K562 (cell line): ENCODE results near the gene CAPZB. TPM values are rescaled to one million over a fixed set of nuclear protein-coding genes. Genes with fewer than 3 reads are reported as not detected.

Source experiments
- CBFA2T2 ChIP-seq: fragments of 450-650 bp; conservative IDR thresholded peaks from 2 replicates; pipeline ENCODE4 v1.6.1; 2017; ENCODE audit warnings: mild to moderate bottlenecking
- CHD4 ChIP-seq: fragments of 200-600 bp; sonication (generic); IDR thresholded peaks from 3 replicates; pipeline ENCODE4 v1.6.1; 2012; ENCODE audit warnings: low read depth, mild to moderate bottlenecking, mixed read lengths, low read length, inconsistent platforms; ENCODE audit not compliant: insufficient read depth, insufficient replicate concordance, poor library complexity, severe bottlenecking
- CREB3L1 ChIP-seq: fragments of 450-650 bp; IDR thresholded peaks from 2 replicates; pipeline ENCODE4 v1.6.1; 2014; ENCODE audit warnings: low read depth, mild to moderate bottlenecking, moderate library complexity, borderline replicate concordance
- ESRRA ChIP-seq: fragments of 450-650 bp; IDR thresholded peaks from 2 replicates; pipeline ENCODE4 v1.6.1; 2014; ENCODE audit warnings: low read depth, mild to moderate bottlenecking, moderate library complexity, borderline replicate concordance
- FUS ChIP-seq: fragments of 200-400 bp; formaldehyde crosslinking; optimal IDR thresholded peaks from 2 replicates; pipeline ENCODE3; 2017; ENCODE audit warnings: low read depth, low read length
- GTF2B ChIP-seq: IDR thresholded peaks from 2 replicates; pipeline ENCODE4 v1.6.1; 2011; ENCODE audit not compliant: insufficient read length; ENCODE audit errors: extremely low read depth
- HMG20A ChIP-seq: fragments of 450-650 bp; formaldehyde crosslinking; conservative IDR thresholded peaks from 2 replicates; pipeline ENCODE4 v1.4.0; 2020; ENCODE audit warnings: mild to moderate bottlenecking, mixed read lengths
- KLF13 ChIP-seq: fragments of 450-650 bp; IDR thresholded peaks from 2 replicates; pipeline ENCODE4 v1.6.1; 2016; ENCODE audit warnings: missing genetic modification characterization, low read depth, mild to moderate bottlenecking, missing compliant biosample characterization, moderate library complexity, borderline replicate concordance
- LARP7 ChIP-seq: fragments of 450-650 bp; IDR thresholded peaks from 2 replicates; pipeline ENCODE4 v1.6.1; 2016
- MAX ChIP-seq: sonication (generic); formaldehyde crosslinking; IDR thresholded peaks from 2 replicates; pipeline ENCODE4 v1.9.0; 2022; ENCODE audit warnings: mild to moderate bottlenecking, missing genetic modification reagents
- MBD1 ChIP-seq: fragments of 250-450 bp; sonication (Bioruptor Pico); IDR thresholded peaks from 2 replicates; pipeline ENCODE4 v1.8.0; 2022; ENCODE audit warnings: inconsistent platforms
- MED1 ChIP-seq: sonication (generic); formaldehyde crosslinking; IDR thresholded peaks from 2 replicates; pipeline ENCODE4 v1.8.1; 2023; ENCODE audit warnings: missing genetic modification reagents, borderline replicate concordance
- NFE2 ChIP-seq: IDR thresholded peaks from 2 replicates; pipeline ENCODE4 v1.6.1; 2014; ENCODE audit warnings: antibody characterized with exemption, low read depth
- NUFIP1 ChIP-seq: fragments of 450-650 bp; IDR thresholded peaks from 2 replicates; pipeline ENCODE4 v1.6.1; 2018; ENCODE audit not compliant: partially characterized antibody
- SMARCA4 ChIP-seq: fragments of 450-650 bp; IDR thresholded peaks from 2 replicates; pipeline ENCODE4 v1.6.1; 2016
- SMARCA5 ChIP-seq: fragments of 450-650 bp; IDR thresholded peaks from 2 replicates; pipeline ENCODE4 v1.6.1; 2016
- SNIP1 ChIP-seq: fragments of 450-650 bp; IDR thresholded peaks from 2 replicates; pipeline ENCODE4 v1.7.1; 2017; ENCODE audit warnings: low read depth, mild to moderate bottlenecking
- USF2 ChIP-seq: sonication (generic); formaldehyde crosslinking; IDR thresholded peaks from 2 replicates; pipeline ENCODE4 v1.5.0; 2020; ENCODE audit warnings: missing genetic modification reagents
- XRCC5 ChIP-seq: fragments of 200-400 bp; formaldehyde crosslinking; IDR thresholded peaks from 2 replicates; pipeline ENCODE4 v1.6.1; 2017; ENCODE audit warnings: low read depth, mild to moderate bottlenecking, low read length
- ZNF12 ChIP-seq: sonication (generic); formaldehyde crosslinking; IDR thresholded peaks from 2 replicates; pipeline ENCODE4 v1.4.0; 2020; ENCODE audit warnings: mild to moderate bottlenecking, missing genetic modification reagents
- ZNF146 ChIP-seq: IDR thresholded peaks from one replicate; pipeline ENCODE4 v1.6.1; 2018; ENCODE audit warnings: missing compliant biosample characterization; ENCODE audit not compliant: unreplicated experiment
- ZNF174 ChIP-seq: fragments of 250-450 bp; sonication (Bioruptor Pico); IDR thresholded peaks from 2 replicates; pipeline ENCODE4 v1.4.0; 2020; ENCODE audit warnings: mild to moderate bottlenecking
- ZNF263 ChIP-seq: sonication (generic); formaldehyde crosslinking; IDR thresholded peaks from 2 replicates; pipeline ENCODE4 v1.8.0; 2022; ENCODE audit warnings: mild to moderate bottlenecking, missing genetic modification reagents, borderline replicate concordance
- ZNF511 ChIP-seq: sonication (generic); formaldehyde crosslinking; IDR thresholded peaks from 2 replicates; pipeline ENCODE4 v1.8.0; 2022; ENCODE audit warnings: mild to moderate bottlenecking, missing genetic modification reagents
- polyA plus RNA-seq, 8 experiments: library from polyadenylated mRNA; depleted of rRNA in 4 of 8; stranded (reverse) in 5 of 8; unstranded in 3 of 8; fragments of >200 nt; fragmentation: Nextera tagmentation in 2 of 8; fragmentation: Illumina TruSeq in 1 of 8; extraction: Ambion mirVana in 2 of 8; extraction: Trizol in 1 of 8; gene quantifications; 2 replicates each; pipeline versions ENCODE4 v1.2.1 to v1.2.3, GENCODE V29; 2011 to 2014; ENCODE audit warnings: inconsistent platforms in 1 of 8, missing spikeins in 1 of 8
- total RNA-seq, 7 experiments: library from RNA; depleted of rRNA in 6 of 7; stranded (reverse); fragments of >200 nt in 6 of 7; fragmentation: Illumina TruSeq in 2 of 7; extraction: Trizol in 2 of 7; gene quantifications; 2 replicates each; pipeline versions ENCODE4 v1.2.1 to v1.2.3, GENCODE V29; 2011 to 2021; ENCODE audit warnings: low replicate concordance in 1 of 7

Gene CAPZB
- total and polyA plus RNA-seq, 9 of the 15 experiments (the other 6 are each of a cell fraction or from before 2014, with no cell fraction given) = 57.6 to 297 (median 125) TPM

- no peak for TF ChIP-seq LARP7
- no peak for TF ChIP-seq XRCC5
- TF ChIP-seq NFE2 = peak; percentile 90
- TF ChIP-seq SMARCA5 = no peak
- TF ChIP-seq KLF13 (tag) = no peak
- TF ChIP-seq NUFIP1 = no peak
- TF ChIP-seq HMG20A (CRISPR knock-in tag) = no peak
- TF ChIP-seq ESRRA = no peak
- no peak for TF ChIP-seq CBFA2T2
- TF ChIP-seq MED1 (CRISPR knock-in tag) = no peak
- TF ChIP-seq MAX (CRISPR knock-in tag) = no peak; the same call in 1 of the 2 replicates
- no peak for TF ChIP-seq USF2 (CRISPR knock-in tag)
- TF ChIP-seq SNIP1 = no peak
- no peak for TF ChIP-seq ZNF511
- TF ChIP-seq GTF2B = no peak
- TF ChIP-seq ZNF263 (CRISPR knock-in tag) = peak; percentile 97
- TF ChIP-seq CREB3L1 = no peak
- TF ChIP-seq ZNF12 (CRISPR knock-in tag) = 0 out of 2 replicates have a peak, but pooled peaks have one; percentile 34
- no peak for TF ChIP-seq FUS
- no peak for TF ChIP-seq MBD1 (CRISPR knock-in tag)
- TF ChIP-seq ZNF174 (CRISPR knock-in tag) = no peak
- no peak for TF ChIP-seq ZNF146 (CRISPR knock-in tag)
- TF ChIP-seq CHD4 = no peak
- peak; percentile 74 for TF ChIP-seq SMARCA4
Observed at GRCh38 chr1:19315378-19316198, 169.8 kb downstream of the CAPZB start (continued).
